Measurements from ENCODE around the gene IKBKE.

GRCh38 chr1:206491616-206492015 lies 21.3 kb downstream of the IKBKE start:
- TF ChIP-seq CTCF (IDR thresholded peaks at IDR 0.05; ENCODE audit: low read depth, low read length), result no peak
- no peak for TF ChIP-seq EZH2phosphoT487 (IDR thresholded peaks at IDR 0.05; ENCODE audit: low read depth)
